ENCODE measurements around the gene TNFAIP6. TPM values are rescaled to one million over a fixed set of nuclear protein-coding genes. Genes with fewer than 3 reads are reported as not detected.

TNFAIP6 gene
- total and polyA plus RNA-seq, 7 donors = 0.26 to 1.7 (median 1.1) TPM

GRCh38 chr2:151381266-151381665 is 23.9 kb downstream of the TNFAIP6 start:
- intact Hi-C loops (cut with DNase I) = no loop called here
- Histone ChIP-seq H3K36me3 (ENCODE audit: insufficient read depth in 1 of 2, low read depth in 1 of 2) (no peaks in the 10 kb centered on the region), H3K4me3 (no peak overlapping the region), H3K9me3 (no peaks in the 10 kb centered on the region), H3K27ac (no peak overlapping the region), H3K27me3 (ENCODE audit: insufficient read depth in 3 of 3, low read length in 2 of 3) (no peaks in the 10 kb centered on the region), H3K4me1 (no peaks in the 10 kb centered on the region)
- 86 to 95% (median 94%) methylated on average over 2 of the region's 2 CpGs for WGBS, 3 donors
- DNase-seq (no peak), ATAC-seq (no peak)
- no peak for TF ChIP-seq CTCF (IDR thresholded peaks at IDR 0.05)

- no peaks in the 10 kb centered on the region for H3K27me3 ChIP-seq (ENCODE audit: insufficient read depth in 3 of 3, low read length in 2 of 3)
- no peaks in the 10 kb centered on the region for H3K4me1 ChIP-seq
- intact Hi-C loops (cut with DNase I) = no loop called here
- DNase-seq (no peak), ATAC-seq (no peak)
- no peak overlapping the region for H3K27ac ChIP-seq
- H3K9me3 ChIP-seq = no peaks in the 10 kb centered on the region
- H3K4me3 ChIP-seq = no peak overlapping the region
- no peak for TF ChIP-seq CTCF (IDR thresholded peaks at IDR 0.05)
- H3K36me3 ChIP-seq (ENCODE audit: insufficient read depth in 1 of 2, low read depth in 1 of 2) = no peaks in the 10 kb centered on the region
- WGBS, 3 donors = 74 to 79% (median 76%) methylated on average over 4 of the region's 4 CpGs
These were observed 30.6 kb downstream of the TNFAIP6 start for GRCh38 chr2:151388011-151388410.

GRCh38 chr2:151391436-151391835 is 34.0 kb downstream of the TNFAIP6 start:
- no peak for TF ChIP-seq CTCF (IDR thresholded peaks at IDR 0.05)
- Histone ChIP-seq H3K9me3 (no peaks in the 10 kb centered on the region), H3K27me3 (ENCODE audit: insufficient read depth in 3 of 3, low read length in 2 of 3) (no peaks in the 10 kb centered on the region), H3K4me3 (no peak overlapping the region), H3K36me3 (ENCODE audit: insufficient read depth in 1 of 2, low read depth in 1 of 2) (no peaks in the 10 kb centered on the region), H3K4me1 (no peaks in the 10 kb centered on the region), H3K27ac (no peak overlapping the region)
- 59 to 70% (median 64%) methylated on average over 2 of the region's 2 CpGs for WGBS, 3 donors
- DNase-seq (no peak), ATAC-seq (no peak)
- intact Hi-C loops (cut with DNase I) = no loop called here

- 74 to 88% (median 88%) methylated on average over 4 of the region's 4 CpGs for WGBS, 3 donors
- no peak for ATAC-seq
These were observed 37.1 kb downstream of the TNFAIP6 start for GRCh38 chr2:151394509-151394908.

More at GRCh38 chr2:151394509-151394908, 37.1 kb downstream of the TNFAIP6 start:
- Histone ChIP-seq H3K9me3 (no peaks in the 10 kb centered on the region), H3K27me3 (ENCODE audit: insufficient read depth in 3 of 3, low read length in 2 of 3) (no peaks in the 10 kb centered on the region), H3K36me3 (ENCODE audit: insufficient read depth in 1 of 2, low read depth in 1 of 2) (no peaks in the 10 kb centered on the region), H3K27ac (no peak overlapping the region), H3K4me1 (no peaks in the 10 kb centered on the region), H3K4me3 (no peak overlapping the region)
- no peak for DNase-seq
- intact Hi-C loops (cut with DNase I) = no loop called here
- TF ChIP-seq CTCF (IDR thresholded peaks at IDR 0.05) = no peak

Measured in psoas muscle (tissue), 8 donors.